A549 (cell line): ENCODE data around the gene OBP2A.

Source experiments
- CEBPB ChIP-seq, 2 experiments: fragments of >200 bp in 1 of 2; sonication (Bioruptor Twin) in 1 of 2; formaldehyde crosslinking in 1 of 2; IDR thresholded peaks; 2 replicates each; pipeline ENCODE4 v1.6.1; 2012 to 2016
- JUNB ChIP-seq: fragments of >200 bp; sonication (Bioruptor Twin); formaldehyde crosslinking; IDR thresholded peaks from 2 replicates; pipeline ENCODE4 v1.6.1; 2016
- MYC ChIP-seq: IDR thresholded peaks from 2 replicates; pipeline ENCODE4 v1.6.1; 2012; ENCODE audit warnings: mild to moderate bottlenecking, inconsistent platforms, low read length, improper control_type of control experiment, borderline replicate concordance
- POLR2A ChIP-seq: IDR thresholded peaks from 2 replicates; pipeline ENCODE4 v1.6.1; 2012; ENCODE audit warnings: mild to moderate bottlenecking, low read length
- POLR2AphosphoS2 ChIP-seq: conservative IDR thresholded peaks from 2 replicates; pipeline ENCODE4 v1.6.1; 2012; ENCODE audit warnings: low read length, improper control_type of control experiment, inconsistent platforms
- RAD21 ChIP-seq, 2 experiments: fragments of >200 bp in 1 of 2; sonication (Bioruptor Twin) in 1 of 2; formaldehyde crosslinking in 1 of 2; IDR thresholded peaks in 1 of 2; conservative IDR thresholded peaks in 1 of 2; 2 replicates in 1 of 2; 3 replicates in 1 of 2; pipeline ENCODE4 v1.6.1; 2012 to 2018; ENCODE audit warnings: inconsistent platforms in 1 of 2
- RFX5 ChIP-seq: fragments of 450-650 bp; IDR thresholded peaks from 2 replicates; pipeline ENCODE4 v1.7.1; 2014; ENCODE audit warnings: antibody characterized with exemption, mild to moderate bottlenecking, moderate library complexity
- TFCP2L1 ChIP-seq: fragments of 250-450 bp; sonication (Bioruptor Pico); IDR thresholded peaks from 2 replicates; pipeline ENCODE4 v1.5.0; 2021; ENCODE audit warnings: mild to moderate bottlenecking
- TF ChIP-seq, protein P1 (sequence below): fragments of >200 bp; sonication (Bioruptor Twin); formaldehyde crosslinking; IDR thresholded peaks from 3 replicates; pipeline ENCODE4 v1.5.1; 2016
- TF ChIP-seq, protein P2 (sequence below): fragments of 450-650 bp; IDR thresholded peaks from 2 replicates; pipeline ENCODE4 v1.6.1; 2014; ENCODE audit warnings: antibody characterized with exemption
- TF ChIP-seq, protein P3 (sequence below): fragments of 200-600 bp; sonication (generic); IDR thresholded peaks from 2 replicates; pipeline ENCODE4 v1.6.1; 2016; ENCODE audit warnings: antibody characterized with exemption, mild to moderate bottlenecking, moderate library complexity
- TF ChIP-seq, protein P4 (sequence below): fragments of >200 bp; sonication (Bioruptor Twin); formaldehyde crosslinking; IDR thresholded peaks from 3 replicates; pipeline ENCODE4 v1.6.1; 2016
- TF ChIP-seq, protein P5 (sequence below): IDR thresholded peaks from 2 replicates; pipeline ENCODE4 v1.6.1; 2012

DNA sequence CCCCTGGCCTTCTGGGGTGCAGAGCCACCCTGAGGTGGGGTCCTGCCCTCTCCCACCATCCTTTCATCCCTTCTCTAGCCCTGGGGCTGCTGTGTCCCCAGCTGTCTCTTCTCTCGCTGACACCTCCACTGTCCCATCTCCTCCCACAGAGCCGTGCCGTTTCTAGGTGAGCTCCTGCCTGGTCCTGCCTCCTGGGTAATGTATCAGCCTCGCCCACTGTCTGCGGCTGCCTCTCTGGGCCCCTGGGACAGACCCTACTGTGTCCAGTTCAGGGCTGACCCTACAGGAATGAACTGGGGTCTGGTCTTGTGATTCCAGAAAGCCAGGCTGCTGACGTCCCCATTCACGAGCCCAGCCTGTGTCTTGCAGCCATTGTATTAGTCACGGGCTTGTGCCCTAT, 19.7 kb downstream of the OBP2A start:
- TF ChIP-seq, protein P1, sequence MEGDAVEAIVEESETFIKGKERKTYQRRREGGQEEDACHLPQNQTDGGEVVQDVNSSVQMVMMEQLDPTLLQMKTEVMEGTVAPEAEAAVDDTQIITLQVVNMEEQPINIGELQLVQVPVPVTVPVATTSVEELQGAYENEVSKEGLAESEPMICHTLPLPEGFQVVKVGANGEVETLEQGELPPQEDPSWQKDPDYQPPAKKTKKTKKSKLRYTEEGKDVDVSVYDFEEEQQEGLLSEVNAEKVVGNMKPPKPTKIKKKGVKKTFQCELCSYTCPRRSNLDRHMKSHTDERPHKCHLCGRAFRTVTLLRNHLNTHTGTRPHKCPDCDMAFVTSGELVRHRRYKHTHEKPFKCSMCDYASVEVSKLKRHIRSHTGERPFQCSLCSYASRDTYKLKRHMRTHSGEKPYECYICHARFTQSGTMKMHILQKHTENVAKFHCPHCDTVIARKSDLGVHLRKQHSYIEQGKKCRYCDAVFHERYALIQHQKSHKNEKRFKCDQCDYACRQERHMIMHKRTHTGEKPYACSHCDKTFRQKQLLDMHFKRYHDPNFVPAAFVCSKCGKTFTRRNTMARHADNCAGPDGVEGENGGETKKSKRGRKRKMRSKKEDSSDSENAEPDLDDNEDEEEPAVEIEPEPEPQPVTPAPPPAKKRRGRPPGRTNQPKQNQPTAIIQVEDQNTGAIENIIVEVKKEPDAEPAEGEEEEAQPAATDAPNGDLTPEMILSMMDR, result no peak
- TF ChIP-seq, protein P2, sequence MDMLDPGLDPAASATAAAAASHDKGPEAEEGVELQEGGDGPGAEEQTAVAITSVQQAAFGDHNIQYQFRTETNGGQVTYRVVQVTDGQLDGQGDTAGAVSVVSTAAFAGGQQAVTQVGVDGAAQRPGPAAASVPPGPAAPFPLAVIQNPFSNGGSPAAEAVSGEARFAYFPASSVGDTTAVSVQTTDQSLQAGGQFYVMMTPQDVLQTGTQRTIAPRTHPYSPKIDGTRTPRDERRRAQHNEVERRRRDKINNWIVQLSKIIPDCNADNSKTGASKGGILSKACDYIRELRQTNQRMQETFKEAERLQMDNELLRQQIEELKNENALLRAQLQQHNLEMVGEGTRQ, result no peak
- TF ChIP-seq CEBPB (IDR thresholded peaks at IDR 0.05) (no peak), JUNB (no peak), POLR2AphosphoS2 (no peak), RFX5 (no peak), MYC (no peak), POLR2A (no peak), TFCP2L1 (CRISPR knock-in tag) (no peak), RAD21 (conservative IDR thresholded peaks at IDR 0.05 in 1 of 2, IDR thresholded peaks at IDR 0.05 in 1 of 2) (no peak)
- TF ChIP-seq, protein P3, sequence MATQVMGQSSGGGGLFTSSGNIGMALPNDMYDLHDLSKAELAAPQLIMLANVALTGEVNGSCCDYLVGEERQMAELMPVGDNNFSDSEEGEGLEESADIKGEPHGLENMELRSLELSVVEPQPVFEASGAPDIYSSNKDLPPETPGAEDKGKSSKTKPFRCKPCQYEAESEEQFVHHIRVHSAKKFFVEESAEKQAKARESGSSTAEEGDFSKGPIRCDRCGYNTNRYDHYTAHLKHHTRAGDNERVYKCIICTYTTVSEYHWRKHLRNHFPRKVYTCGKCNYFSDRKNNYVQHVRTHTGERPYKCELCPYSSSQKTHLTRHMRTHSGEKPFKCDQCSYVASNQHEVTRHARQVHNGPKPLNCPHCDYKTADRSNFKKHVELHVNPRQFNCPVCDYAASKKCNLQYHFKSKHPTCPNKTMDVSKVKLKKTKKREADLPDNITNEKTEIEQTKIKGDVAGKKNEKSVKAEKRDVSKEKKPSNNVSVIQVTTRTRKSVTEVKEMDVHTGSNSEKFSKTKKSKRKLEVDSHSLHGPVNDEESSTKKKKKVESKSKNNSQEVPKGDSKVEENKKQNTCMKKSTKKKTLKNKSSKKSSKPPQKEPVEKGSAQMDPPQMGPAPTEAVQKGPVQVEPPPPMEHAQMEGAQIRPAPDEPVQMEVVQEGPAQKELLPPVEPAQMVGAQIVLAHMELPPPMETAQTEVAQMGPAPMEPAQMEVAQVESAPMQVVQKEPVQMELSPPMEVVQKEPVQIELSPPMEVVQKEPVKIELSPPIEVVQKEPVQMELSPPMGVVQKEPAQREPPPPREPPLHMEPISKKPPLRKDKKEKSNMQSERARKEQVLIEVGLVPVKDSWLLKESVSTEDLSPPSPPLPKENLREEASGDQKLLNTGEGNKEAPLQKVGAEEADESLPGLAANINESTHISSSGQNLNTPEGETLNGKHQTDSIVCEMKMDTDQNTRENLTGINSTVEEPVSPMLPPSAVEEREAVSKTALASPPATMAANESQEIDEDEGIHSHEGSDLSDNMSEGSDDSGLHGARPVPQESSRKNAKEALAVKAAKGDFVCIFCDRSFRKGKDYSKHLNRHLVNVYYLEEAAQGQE, result no peak
- TF ChIP-seq, protein P4, sequence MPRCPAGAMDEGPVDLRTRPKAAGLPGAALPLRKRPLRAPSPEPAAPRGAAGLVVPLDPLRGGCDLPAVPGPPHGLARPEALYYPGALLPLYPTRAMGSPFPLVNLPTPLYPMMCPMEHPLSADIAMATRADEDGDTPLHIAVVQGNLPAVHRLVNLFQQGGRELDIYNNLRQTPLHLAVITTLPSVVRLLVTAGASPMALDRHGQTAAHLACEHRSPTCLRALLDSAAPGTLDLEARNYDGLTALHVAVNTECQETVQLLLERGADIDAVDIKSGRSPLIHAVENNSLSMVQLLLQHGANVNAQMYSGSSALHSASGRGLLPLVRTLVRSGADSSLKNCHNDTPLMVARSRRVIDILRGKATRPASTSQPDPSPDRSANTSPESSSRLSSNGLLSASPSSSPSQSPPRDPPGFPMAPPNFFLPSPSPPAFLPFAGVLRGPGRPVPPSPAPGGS, result no peak
- TF ChIP-seq, protein P5, sequence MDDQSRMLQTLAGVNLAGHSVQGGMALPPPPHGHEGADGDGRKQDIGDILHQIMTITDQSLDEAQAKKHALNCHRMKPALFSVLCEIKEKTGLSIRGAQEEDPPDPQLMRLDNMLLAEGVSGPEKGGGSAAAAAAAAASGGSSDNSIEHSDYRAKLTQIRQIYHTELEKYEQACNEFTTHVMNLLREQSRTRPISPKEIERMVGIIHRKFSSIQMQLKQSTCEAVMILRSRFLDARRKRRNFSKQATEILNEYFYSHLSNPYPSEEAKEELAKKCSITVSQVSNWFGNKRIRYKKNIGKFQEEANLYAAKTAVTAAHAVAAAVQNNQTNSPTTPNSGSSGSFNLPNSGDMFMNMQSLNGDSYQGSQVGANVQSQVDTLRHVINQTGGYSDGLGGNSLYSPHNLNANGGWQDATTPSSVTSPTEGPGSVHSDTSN, result no peak
